Measurements from ENCODE around the gene LDHAL6B.

LDHAL6B gene

DNA sequence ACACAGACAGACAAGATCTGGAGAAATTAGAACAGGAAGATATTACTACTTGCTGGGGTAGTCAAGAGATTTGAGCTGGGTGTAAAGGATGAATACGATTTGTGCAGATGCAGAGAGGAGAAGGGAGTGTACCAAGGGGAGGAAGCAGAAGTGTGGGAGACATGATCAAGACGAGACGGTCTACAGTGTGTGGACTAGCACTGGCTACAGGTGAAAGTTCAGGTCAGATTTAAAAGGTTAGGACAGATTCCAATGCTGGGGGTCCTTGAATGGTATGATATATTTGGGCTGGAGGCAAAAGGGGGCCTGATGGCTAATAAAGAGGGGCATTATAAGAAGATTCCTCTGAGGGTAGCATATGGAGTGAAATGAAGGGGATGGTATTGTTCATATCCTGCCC, 12.1 kb downstream of the LDHAL6B start:
- no peak for DNase-seq (ENCODE audit: low read depth)

DNA sequence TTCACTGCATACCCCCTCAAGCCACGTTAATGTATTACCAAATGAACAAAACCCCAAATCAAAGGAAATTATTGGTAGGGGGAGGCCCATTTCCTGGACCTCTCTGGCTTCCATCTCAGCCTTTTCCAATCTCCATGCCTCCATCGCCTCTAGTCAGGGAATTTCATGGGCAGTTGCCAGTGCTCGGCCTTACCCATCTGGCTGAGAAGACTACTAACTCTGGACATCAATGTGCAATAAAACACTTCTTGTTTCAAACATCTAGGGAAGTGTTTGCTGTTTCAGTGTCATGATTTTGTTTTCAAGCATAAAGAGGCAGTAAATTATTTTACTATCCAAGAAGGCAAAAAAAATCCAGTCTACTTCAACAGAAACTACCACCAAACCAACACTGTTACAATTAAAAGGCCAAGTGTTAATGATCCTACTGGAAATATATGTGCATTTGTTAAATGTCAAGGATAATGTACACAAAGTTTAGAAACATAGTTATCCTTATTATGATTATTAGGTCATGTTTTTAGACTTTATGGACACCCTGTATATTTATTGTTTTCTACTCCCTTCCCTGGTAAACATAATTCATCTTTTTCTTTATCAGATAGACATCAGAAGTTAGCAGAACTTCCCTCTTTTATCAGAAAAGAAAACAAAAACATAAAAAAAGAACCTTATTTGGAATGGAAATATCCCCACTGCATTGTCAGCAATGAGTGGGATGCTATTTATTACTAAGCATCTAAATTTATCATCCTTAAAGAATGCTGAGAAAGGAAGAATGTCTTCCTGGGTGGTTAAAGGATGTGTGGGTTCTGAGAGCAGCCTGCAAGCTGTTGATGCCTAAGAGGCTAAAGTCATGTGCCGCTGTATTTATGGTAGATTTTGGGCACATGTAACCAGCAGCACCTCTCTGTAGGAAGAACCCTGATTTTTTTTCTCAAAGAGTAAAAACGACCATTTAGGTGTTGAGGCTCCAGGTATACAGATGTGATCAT, 15.2 kb downstream of the LDHAL6B start:
- no peak for DNase-seq (ENCODE audit: low read depth)

DNA sequence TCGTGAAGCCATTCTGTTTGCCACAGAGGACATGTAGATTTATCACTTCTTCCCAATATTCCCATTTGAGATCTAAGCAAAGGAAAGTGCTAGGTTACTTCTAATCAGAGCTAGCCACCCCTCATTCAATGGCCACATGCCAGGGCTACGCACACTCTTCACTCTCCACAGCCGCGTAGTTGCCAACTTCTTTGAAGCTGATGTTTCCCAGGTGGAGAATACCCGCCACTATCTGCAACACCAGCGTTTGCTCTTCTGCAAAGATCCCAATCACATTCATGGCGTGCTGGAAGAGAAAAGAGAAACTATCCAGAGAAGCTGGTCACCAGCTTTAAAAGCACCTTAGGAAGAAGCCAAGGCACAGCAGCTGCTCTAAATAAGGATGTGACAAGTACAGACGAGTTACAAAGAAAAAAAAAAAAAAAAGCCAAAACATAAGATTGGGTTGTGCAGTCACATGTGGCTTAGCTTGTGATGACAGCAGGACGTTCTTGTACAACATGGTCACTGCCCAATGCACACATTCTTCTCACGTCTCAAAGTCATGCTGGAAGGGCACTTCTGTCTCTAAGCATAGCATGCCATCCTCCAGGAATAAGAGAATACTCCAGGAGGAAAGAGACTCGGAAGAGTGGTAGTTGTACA, 16.4 kb downstream of the LDHAL6B start:
- no peak for DNase-seq (ENCODE audit: low read depth)

DNA sequence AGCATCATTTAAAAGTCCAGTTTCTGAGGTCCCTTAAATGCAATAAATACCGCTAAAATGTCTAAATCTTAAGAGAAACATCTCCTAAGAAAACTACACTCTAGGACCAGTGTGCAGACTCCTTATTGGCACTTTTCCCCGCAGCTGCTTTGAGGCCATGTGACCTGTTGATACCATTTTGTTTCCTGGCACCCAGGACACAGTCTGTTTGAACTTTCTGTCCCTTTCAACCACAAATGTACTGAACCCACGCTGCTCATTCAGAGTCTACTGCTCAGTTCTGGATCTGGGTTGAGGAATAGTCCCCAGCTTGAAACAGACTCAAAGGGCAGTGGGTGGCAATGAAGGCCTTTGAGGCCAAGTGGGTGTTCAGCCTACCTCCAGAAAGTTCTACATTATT, 17.1 kb downstream of the LDHAL6B start:
- no peak for DNase-seq (ENCODE audit: low read depth)

DNA sequence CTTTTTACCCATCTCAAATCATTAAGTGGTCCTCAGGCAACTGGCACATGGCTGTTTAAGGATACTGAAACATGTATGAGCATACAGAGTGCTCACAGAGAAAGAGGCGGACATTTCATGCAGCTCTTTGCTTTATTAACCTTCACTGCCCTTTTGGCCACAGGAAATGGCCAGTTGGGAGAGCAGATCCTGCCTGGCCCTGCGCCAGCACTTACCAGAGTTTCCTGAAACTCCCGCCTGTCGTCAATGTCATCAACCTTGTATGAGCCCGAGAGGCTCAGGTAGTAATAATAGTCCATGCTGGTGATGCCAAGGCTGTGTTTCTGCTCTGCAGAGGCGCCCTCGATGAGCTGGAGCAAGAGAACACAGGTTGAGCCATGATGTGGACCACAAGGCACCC, 17.8 kb downstream of the LDHAL6B start:
- no peak for DNase-seq (ENCODE audit: low read depth)

DNA sequence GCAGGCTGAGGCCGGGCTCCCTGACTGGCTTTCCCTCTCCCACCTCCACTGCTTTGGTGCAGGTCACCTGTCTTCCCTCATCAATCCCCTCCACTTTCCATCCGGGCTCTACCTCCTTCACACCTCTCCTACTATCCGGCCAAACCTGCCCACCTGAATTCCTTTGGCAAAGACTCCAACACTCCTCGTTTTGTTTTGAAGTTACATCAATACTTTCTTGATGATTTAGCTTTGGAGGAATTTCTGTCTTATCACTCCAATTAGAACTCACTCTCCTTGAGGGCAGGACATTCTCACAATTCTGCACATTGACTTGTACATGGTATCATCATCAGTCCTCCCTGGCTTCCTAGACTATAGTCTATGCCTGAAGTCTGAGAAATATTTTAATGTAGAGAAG, 20.4 kb downstream of the LDHAL6B start:
- no peak for DNase-seq (ENCODE audit: low read depth)

DNA sequence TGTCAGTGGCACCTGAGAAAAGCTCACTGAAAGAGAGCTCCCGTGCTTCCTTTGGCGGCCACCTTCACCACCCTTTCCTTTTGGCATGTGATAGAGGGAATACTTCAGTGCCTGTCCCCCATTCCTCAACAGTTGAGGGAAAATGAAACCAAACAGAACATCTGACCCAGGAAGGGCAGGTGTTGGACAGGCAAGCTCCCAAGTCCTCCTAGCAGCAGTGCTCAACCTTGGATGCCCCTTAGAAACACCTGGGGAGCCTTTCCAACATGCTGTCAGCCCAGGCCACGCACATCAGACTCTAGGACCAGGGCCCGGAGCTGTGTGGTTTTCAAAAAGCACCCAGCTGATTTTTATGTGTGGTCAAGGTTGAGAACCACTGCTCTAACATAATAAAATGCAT, 22.4 kb downstream of the LDHAL6B start:
- no peak for DNase-seq (ENCODE audit: low read depth)

DNA sequence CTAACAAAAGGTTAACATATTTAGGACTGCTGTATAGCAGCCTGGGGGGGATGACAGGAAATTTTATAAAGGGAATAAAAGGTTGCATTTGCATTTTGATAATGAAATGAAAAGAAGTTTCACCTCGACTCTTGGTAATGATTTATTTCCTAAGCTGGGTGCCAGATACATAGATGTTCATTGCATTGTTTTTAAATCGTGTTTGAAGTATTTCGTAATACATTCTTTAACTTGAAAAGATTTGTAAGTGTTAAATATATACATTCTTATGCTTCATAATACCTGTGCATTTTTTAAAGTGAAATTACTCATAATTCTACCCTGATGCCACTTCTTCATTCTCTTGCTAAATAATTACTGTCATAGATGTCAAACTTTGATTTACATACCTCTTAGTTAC, 22.8 kb downstream of the LDHAL6B start:
- no peak for DNase-seq (ENCODE audit: low read depth)

DNA sequence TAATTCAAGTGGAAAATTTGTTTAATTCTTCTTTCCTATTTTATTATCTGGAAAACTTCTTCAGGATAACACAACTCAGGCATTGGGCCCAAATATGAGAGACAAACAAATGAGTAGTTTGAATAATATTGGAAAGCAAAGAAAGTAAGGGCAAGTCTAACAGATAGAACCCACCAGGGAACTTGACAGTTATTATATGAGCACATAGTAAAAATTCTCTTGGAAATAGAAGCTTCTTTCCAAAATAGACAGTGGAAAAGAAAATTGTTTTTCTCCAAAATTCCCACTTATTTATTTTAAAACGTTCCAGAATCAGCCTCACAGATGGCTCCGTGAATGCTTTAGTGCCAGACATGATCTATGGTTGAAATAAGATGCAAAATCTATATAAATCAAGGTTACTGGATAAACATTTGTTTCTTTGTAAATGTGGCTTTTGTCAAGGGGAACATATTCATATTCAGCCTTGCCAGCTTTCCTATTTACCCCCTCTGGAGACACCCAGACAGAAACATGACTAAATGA, 23.9 kb downstream of the LDHAL6B start:
- no peak for DNase-seq (ENCODE audit: low read depth)

DNA sequence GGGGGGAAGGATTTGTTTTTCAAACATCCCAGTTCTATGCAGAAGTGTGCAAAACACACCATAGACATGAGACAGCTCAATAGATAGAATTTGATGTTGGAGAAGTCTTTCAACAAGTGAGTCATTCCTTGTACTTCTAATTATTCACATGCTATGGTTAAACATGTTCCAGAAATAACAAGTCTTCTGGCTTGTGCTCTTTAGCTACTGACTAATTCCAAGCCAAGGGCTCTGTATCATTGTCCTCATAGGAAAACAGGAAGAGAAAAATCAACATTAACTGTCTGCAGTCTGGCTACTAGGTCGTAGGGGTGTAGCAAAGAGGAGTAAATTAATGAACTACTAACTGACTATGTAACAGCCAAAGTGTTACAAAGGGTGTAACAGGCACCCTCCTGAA, 25.8 kb downstream of the LDHAL6B start:
- no peak for DNase-seq (ENCODE audit: low read depth)

DNA sequence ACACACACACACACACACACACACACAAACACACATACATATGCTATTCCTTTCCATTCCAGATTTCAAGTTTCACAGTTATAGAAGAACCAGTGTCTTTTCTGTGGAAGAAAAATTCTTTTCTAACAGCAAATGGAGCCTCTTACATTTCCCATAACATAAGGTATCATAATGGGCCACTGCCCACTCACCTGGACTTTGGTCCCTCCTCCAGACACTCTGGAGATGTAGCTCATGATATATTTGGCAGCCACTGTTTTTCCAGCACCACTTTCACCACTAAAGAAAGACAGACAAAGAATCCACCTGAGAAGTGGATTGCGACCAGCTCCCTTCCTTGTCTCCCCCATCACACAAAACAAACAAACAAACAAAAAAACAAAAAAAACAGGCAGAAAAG, 29.8 kb downstream of the LDHAL6B start:
- DNase-seq (ENCODE audit: low read depth) = no peak

DNA sequence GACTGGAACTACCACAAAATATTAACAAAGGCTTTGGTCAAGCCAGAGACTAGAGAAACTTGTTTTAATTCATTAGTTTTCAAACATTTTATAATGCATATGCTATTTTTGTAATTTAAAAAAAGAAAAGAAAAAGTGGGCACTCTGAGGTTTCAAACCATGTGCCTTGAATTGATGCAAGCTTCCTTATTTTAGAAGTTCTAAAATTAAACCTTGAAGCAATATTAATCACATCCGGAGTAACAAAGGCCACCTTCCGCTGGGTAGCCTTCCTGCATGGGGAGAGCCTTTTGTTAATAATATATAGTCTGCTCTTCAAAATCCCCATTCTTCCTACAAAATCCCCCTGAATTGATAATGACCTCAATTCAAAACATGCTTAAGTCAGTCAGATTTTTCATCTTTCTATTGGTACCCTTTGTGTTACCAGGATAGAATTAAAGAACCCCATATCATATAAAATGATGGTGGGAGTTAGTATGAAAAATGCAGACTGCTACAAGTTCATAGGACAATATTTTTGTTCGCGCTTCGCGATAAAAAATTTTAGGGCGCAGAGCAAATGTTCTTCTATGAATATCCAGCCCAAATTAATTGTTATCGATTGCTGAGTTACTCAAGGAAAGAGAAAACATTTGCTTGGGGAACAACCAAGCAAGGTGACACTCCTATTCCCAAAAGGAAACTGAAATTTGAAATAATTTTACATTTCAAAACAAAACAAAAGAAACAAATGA, 30.6 kb downstream of the LDHAL6B start:
- DNase-seq (ENCODE audit: low read depth) = no peak

DNA sequence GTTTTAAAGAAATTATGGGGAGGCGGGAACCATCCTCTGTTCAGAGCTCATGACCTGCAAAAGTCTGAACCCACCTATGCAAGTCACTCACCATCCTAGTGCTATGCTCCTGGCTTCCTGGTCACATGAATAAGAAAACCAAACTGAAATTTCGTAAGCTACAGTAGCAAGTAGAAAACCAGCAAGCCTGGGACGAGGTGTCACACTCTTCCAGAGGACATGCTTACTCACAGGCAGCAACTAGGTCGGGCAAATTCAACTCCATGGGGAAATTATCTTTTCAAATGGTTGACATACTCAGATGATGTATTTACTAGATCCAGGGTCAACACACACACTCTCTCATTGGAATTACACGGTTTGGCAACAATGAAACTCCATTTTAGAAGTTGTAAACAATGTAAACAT, 31.3 kb downstream of the LDHAL6B start:
- no peak for DNase-seq (ENCODE audit: low read depth)

DNA sequence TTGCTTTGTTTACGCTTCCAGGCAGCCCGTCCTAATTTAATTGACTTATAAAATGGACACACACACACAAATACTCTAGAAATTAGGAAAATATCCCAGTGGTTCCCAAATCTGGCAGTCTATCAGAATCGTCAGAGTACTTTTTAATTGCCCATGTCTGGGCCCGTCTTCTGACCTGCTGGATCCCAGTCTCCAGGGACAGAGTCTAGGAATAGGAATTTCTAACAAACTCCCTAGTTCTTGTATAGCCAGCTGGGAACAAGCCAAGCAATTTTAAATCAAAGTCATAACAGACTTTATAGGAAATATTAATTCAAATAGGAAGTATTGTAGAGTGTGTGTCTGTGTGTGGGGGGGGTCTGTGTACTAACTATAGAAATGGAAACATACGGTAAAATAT, 33.4 kb downstream of the LDHAL6B start:
- no peak for DNase-seq (ENCODE audit: low read depth)

DNA sequence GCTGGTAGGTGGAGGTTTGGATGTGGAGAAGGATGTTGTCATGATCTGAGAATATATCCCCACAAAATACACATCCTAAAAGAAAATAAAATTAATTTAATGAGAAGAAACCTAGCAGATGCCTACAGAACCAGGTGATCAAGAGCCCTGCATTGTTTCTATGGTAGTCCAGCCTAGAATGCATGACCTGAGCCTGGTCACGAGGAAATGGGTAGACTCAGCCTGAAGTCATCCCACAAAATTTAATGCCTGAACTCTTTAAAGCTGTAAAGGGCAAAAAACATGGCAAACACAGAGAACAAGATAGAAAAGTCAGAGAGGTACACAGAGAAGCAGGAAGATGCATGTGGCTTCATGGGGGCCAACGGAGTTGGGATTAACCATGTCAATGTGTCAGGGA, 36.0 kb downstream of the LDHAL6B start:
- no peak for DNase-seq (ENCODE audit: low read depth)

DNA sequence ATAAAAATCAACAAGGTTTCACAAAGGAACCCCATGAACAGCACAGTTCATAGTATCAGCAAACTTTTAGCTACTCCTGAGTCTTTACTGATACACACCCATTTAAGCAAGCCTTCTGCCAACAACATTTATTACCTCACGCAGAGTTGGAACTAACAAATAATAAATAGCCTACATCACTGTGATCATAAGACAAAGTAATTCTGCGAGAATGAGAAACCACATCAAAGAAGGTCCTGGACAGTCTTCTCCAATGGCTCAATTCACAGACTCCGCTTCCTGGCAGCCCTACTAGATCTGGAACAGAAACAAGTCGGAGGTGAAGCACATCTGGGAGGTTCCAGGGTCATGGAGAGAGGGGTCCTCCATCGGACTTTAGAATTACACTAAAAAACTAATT, 37.0 kb downstream of the LDHAL6B start:
- DNase-seq (ENCODE audit: low read depth) = no peak

DNA sequence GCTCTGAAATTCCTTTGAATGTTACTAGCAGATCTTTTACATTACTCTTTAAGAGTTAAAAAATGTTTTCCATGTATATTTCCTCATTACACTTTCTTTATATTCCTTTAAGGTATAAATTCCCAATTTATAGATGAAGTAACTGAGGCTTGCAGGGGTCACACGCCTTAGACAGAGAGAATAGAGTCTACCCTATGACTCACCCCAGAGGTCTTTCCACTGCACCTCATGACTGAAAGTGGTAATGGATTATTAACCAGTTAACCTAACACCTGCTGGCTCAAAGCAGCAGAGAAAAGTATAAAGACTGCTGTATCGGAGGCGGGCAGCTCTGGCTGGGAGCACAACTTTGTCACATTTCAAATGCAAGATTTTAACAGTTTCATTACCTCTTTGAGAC, 37.7 kb downstream of the LDHAL6B start:
- no peak for DNase-seq (ENCODE audit: low read depth)

DNA sequence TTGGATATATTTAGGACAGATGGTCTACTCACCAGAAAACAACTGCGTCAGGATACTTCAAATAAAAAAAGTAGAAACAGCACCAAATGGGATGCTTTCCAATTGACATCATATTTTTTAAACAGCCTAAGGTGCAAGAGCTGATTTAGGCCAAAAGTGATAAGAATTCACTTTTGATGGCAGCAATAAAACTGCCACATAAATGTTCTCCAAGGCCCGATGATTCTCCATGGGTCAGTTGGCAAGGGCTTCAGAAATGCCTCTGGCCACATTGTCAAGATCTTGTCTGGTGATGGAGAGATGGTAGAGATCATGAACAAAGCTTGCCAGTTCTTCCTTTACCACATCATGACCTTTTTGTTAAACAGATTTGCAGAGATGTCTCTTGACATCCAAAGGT, 38.9 kb downstream of the LDHAL6B start:
- no peak for DNase-seq (ENCODE audit: low read depth)

DNA sequence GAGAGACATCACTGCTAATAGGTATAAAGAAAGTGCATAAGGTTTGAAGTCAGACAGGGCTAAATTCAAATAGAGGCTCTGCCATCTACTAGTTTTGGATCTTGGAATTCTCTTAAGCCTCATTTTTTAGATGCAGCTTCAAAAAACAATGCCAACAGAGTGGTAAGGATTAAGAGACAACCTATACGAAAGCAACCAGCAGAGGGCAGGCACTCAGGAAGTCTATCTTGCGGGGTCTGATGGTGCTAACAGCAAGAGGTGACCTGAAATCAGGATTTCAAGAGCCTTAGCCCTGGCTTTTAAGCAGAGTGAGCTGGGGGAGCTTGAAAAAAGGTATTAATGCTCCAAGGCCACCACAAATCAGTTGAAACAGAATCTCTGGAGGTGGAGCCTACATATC, 40.7 kb downstream of the LDHAL6B start:
- DNase-seq (ENCODE audit: low read depth) = peak; percentile 29

DNA sequence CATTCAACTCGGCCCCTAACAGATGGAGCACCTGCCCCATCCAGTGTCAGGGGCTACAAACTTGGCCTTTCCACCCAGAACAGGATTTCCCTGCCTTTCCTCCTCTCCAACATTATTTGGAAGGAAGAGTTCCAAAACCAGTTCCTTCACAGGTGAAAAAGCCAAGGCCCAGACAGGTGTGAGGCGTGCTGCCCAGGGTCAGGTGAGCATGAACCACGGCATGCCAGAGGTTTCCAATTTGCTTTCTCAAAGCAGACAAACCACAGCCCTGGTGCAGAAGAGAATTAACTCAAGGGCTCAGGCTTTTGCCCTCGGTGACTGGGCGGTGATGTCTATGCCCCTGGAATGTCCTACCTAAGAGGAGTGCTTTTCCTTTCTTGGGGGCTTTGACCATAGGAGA, 43.2 kb downstream of the LDHAL6B start:
- no peak for DNase-seq (ENCODE audit: low read depth)

DNA sequence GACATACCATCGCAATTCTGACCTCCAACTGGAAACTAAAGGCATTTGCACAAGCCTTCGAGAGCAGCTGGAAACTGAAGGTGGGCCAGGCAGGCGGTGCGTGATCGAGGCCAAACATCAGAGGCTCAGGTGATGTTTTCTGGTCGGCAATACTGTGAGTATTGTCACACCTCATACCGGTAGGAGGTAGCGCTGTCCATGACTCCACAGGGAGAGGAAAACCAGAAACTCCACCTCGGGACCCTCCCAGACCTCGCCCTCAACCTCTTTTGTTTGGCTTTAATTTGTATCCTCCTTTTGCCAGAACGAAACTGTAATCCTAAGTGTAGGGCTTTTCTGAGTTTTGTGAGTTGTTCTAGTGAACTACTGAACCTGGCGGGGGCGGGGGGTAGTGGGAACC, 43.6 kb downstream of the LDHAL6B start:
- DNase-seq (ENCODE audit: low read depth) = no peak

DNA sequence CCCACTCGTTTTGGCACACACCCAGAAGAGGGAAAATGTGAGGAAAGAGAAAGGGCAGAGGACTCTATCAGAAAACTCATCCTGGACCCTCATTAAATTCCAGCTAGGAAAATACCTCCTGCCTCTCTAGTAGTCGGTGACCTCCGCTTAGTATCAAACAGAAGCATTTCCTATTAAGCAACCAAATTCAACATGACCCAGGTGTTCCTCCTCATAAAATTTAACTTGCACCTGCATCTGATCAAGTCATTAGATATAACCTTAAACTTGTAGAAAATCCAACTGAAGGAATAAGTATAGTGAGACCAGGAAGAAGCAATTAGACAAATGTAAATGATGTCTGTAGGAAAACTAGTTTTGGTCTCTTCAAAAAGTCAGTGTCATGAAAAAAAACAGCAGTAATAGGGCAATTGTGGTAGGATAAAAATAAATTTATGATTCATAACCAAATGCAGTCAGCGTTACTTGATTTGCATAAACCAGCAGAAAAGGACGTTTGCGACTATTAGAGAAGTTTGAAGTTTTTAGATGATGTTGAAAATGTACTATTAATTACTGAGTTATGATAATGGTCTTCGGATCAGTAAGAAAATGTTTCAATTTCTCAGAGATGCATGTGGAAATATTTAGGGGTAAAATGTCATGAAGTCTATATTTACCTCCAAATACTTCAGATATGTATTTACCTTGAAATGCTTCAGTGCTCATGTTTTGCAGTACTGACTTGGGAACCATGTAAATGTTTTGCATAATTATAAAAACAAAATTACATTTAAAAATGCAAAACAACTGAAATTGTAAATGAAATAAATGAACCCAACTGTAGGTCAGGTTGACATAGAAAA, 44.6 kb downstream of the LDHAL6B start:
- no peak for DNase-seq (ENCODE audit: low read depth)

Data from activated gamma-delta T cell treated with anti-CD3 and anti-CD28 coated beads, Interleukin-2, amount 50 U/mL, for 16 hours (primary cell).